ENCODE results near the gene GNG10.

DNA sequence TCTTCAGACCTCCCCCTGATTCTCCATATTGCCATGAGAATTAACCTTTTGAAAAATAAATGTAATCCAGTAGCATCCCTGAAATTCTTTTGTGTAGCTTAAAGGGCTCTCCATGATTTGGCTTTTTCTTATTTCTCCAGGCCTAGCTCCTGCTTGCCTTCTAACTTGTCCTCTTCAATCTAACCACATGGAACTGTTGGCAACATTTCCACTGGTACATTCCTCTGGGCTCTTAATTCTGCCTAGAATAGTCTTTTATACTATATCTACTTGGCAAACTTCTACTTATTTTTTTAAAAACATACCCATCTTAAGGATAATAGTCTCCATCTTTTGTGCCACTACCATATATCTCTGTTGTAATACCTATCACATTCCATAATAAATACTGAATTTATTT, 54.1 kb downstream of the GNG10 start:
- TF ChIP-seq, protein P1, sequence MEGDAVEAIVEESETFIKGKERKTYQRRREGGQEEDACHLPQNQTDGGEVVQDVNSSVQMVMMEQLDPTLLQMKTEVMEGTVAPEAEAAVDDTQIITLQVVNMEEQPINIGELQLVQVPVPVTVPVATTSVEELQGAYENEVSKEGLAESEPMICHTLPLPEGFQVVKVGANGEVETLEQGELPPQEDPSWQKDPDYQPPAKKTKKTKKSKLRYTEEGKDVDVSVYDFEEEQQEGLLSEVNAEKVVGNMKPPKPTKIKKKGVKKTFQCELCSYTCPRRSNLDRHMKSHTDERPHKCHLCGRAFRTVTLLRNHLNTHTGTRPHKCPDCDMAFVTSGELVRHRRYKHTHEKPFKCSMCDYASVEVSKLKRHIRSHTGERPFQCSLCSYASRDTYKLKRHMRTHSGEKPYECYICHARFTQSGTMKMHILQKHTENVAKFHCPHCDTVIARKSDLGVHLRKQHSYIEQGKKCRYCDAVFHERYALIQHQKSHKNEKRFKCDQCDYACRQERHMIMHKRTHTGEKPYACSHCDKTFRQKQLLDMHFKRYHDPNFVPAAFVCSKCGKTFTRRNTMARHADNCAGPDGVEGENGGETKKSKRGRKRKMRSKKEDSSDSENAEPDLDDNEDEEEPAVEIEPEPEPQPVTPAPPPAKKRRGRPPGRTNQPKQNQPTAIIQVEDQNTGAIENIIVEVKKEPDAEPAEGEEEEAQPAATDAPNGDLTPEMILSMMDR (IDR thresholded peaks at IDR 0.05), result no peak
- no peak for TF ChIP-seq POLR2A (IDR thresholded peaks at IDR 0.05)

All from right lobe of liver (tissue), 4 donors.